LNCaP clone FGC (cell line): ENCODE data around the gene ANKS1A.
A peak's percentile ranks its signal among the peaks of the same experiment; 100 is the strongest.

Source experiments
- DNase-seq: peaks from one replicate; pipeline ENCODE4 v3.0.0-alpha.2; 2011; ENCODE audit warnings: low read depth
- H3K4me3 ChIP-seq: 2 replicates; pipeline ENCODE4 v1.5.1; 2011; ENCODE audit warnings: mild to moderate bottlenecking, low read depth, low read length, control low read depth
- CTCF ChIP-seq: IDR thresholded peaks from 2 replicates; pipeline ENCODE4 v1.5.1; 2012; ENCODE audit warnings: mild to moderate bottlenecking; ENCODE audit not compliant: control insufficient read depth, insufficient read depth; ENCODE audit errors: extremely low read depth

Gene ANKS1A

GRCh38 chr6:34981366-34981765, 92.3 kb downstream of the ANKS1A start:
- no peak for TF ChIP-seq CTCF
- DNase-seq, result no peak
- no peak overlapping the region for H3K4me3 ChIP-seq

- no peak for TF ChIP-seq CTCF
- DNase-seq, result no peak
- H3K4me3 ChIP-seq, result no peak overlapping the region
Measured at GRCh38 chr6:34981951-34982350, 92.9 kb downstream of the ANKS1A start.

DNA sequence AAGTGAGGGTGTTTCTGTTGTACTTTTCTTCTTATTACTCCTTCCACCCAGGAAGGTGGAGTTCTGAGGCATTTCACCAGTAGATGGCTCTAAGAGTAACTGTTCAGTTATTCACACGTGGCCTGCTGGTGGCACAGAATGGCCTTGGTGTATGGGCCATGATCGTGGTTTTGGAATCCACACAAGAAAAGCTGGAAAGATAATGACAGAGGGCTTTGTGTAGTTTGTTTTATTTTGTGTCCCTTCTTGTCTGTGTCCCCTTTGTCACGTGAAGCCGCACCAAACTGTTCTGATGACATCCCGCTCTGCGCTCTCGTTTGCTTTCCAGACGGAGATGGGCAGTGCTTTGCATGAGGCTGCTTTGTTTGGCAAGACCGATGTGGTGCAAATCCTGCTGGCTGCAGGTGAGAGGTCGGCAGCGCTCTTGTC, 93.4 kb downstream of the ANKS1A start:
- DNase-seq, result no peak
- TF ChIP-seq CTCF, result peak; percentile 53
- no peak overlapping the region for H3K4me3 ChIP-seq

GRCh38 chr6:34984416-34984815, 95.4 kb downstream of the ANKS1A start:
- DNase-seq, result no peak

DNA sequence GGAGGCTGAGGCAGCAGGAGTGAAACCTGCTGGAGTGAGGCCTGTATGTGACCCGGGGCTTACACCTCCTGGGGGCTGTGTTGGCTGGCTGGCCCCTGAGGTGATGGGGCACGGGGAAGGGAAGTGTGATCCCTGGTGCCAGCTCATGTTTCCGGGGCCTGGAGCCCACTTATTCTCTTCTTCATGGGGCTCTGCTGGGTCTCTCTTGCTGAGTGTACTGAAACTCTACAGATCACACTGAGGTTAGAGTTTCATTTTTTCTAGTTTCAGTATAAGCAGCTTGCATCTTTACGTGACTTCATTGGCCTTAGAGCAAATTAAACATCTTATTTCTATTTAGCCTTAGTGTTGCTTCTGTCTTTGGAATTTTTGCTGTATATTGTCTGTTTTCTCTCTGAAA, 96.2 kb downstream of the ANKS1A start:
- no peak overlapping the region for H3K4me3 ChIP-seq
- DNase-seq, result no peak
- TF ChIP-seq CTCF, result no peak

More at GRCh38 chr6:34984416-34984815, 95.4 kb downstream of the ANKS1A start:
- no peak overlapping the region for H3K4me3 ChIP-seq
- TF ChIP-seq CTCF, result no peak

- peak; percentile 76 for TF ChIP-seq CTCF
- peak; percentile 49 for DNase-seq
Measured at GRCh38 chr6:34986845-34987246, 97.8 kb downstream of the ANKS1A start.

DNA sequence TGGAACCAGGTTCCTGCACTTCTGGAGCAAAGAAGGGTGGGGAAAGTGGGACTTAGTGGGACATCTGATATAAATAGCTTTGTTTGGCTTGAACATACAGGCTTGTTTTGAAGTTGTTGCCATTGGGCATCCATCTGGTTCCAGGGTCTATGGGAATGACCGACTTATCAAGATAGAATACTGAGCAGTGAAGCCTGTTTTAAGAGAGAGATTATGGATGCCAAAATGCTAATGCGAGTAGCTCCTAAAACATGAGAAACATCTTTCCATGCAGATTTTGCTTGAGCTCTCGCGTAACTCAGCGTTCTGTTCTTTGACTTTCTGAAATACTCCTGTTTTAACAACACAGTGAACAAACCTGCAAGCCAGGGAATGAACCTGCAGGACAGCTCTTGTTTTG, 98.5 kb downstream of the ANKS1A start:
- no peak for TF ChIP-seq CTCF
- H3K4me3 ChIP-seq, result no peak overlapping the region
- no peak for DNase-seq

More at GRCh38 chr6:34986845-34987246, 97.8 kb downstream of the ANKS1A start:
- H3K4me3 ChIP-seq, result no peak overlapping the region
